VCaP (cell line): Measurements from ENCODE around the gene AK3.
"Not testable (repeated sequence)": the region's sequence is repeated elsewhere in the genome, so short reads cannot be mapped to it uniquely, and the experiment has no call there.

ENCODE experiments used
- H3K27ac ChIP-seq: fragments of 450-650 bp; 2 replicates; pipeline ENCODE4 v1.5.1; 2017
- CTCF ChIP-seq: fragments of 450-650 bp; conservative IDR thresholded peaks from 2 replicates; pipeline ENCODE4 v1.5.1; 2017; ENCODE audit warnings: mild to moderate bottlenecking, moderate library complexity

The AK3 gene

GRCh38 chr9:4740638-4741364 lies at the start of gene AK3:
AK3 (minus strand) TSS chr9:4741202; CDS start chr9:4741087, 115 bp downstream.
- peak within 1 kb of the TSS; percentile 87 for H3K27ac ChIP-seq
- peak; percentile 27 for TF ChIP-seq CTCF

- H3K27ac ChIP-seq: no peak overlapping the region
- no peak for TF ChIP-seq CTCF
Measured at GRCh38 chr9:4788703-4789102, 47.7 kb upstream of the AK3 start.

DNA sequence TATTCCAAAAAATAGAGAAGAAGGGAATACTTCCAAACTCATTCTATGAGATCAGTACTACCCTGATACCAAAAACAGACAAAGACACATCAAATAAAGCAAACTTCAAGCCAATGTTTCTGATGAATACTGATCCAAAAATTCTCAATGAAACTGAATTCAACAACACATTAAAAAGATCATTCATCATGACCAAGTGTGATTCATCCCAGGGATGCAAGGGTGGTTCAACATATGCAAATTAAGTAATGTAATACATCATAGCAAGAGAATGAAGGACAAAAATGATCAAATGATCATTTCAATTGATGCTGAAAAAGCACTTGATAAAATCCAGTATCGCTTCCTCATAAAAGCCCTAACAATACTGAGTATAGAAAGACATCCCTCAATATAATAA lies 46.9 kb upstream of the AK3 start:
- no peak for TF ChIP-seq CTCF
- no peak overlapping the region for H3K27ac ChIP-seq

DNA sequence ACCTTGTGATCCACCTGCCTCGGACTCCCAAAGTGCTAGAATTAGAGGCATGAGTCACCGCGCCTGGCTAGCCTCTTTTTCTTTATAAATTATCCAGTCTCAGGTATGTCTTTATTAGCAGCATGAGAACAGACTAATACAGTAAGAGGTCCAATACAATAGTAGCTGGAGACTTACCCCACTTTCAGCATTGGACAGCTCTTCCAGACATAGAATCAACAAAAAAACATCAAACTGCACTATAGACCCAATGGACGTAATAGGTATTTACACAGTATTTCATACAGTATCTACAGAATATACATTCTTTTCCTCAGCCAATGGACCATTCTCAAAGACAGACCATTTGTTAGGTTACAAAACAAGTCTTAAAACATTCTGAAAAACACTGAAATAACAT lies 45.6 kb upstream of the AK3 start:
- TF ChIP-seq CTCF: no peak
- H3K27ac ChIP-seq: no peak overlapping the region

DNA sequence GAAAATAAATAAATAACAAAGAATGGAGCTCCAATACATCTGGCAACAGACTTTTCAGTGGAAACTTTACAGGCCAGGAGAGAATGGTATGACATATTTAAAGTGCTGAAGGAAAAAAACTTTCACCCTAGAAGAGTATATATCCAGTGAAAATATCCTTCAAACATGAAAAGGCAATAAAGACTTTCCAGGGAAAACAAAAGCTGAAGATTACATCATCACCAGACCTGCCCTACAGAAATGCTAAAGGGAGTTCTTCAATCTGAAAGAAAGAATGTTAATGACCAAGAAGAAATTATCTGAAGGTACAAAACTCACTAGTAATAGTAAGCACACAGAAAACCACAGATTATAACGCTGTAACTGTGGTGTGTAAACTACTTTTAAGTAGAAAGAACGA lies 43.4 kb upstream of the AK3 start:
- H3K27ac ChIP-seq: no peak overlapping the region
- TF ChIP-seq CTCF: no peak

DNA sequence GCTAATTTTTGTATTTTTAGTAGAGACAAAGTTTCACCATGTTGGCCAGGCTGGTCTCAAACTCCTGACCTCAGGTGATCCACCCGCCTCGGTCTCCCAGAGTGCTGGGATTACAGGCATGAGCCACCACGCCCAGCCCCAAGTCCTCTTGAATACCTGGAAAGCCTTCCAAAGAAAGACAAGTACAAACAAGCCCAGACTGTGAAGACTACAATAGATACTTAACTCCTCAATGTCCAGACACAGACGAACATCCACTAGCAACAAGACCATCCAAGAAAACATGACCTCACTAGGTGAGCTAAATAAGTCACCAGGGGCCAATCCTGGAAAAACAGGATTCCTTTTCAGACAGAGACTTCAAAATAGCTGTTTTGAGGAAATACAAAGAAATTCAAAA lies 42.2 kb upstream of the AK3 start:
- H3K27ac ChIP-seq: not testable (repeated sequence)

DNA sequence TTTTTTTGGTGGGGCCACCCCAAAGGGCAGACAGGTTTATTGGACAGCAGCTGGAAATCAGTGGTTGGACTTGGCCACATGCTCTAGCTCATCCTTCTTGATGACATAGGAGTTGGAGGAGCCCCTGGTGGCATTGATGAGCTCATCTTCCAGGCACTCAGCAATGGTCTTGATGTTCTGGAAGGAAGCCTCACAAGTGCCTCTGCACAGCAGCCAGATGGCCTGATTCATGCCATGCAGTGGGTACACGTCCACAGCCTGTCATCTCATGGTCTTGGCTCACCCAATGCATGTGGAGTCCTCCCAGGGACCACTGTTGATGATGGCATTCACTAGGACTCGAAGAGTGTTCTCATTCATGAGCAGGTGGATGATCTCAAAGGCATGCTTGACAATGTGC lies 40.4 kb upstream of the AK3 start:
- no peak overlapping the region for H3K27ac ChIP-seq
- no peak for TF ChIP-seq CTCF

GRCh38 chr9:4780651-4781050 lies 39.6 kb upstream of the AK3 start:
- H3K27ac ChIP-seq: no peak overlapping the region
- no peak for TF ChIP-seq CTCF

DNA sequence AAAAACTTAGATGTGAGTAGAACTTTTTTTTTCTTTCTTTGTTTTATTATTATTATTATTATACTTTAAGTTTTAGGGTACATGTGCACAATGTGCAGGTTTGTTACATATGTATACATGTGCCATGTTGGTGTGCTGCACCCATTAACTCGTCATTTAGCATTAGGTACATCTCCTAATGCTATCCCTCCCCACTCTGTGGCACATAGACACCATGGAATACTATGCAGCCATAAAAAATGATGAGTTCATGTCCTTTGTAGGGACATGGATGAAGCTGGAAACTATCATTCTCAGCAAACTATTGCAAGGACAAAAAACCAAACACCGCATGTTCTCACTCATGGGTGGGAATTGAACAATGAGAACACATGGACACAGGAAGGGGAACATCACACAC lies 34.0 kb upstream of the AK3 start:
- H3K27ac ChIP-seq: not testable (repeated sequence)
